ENCODE results near the gene SRP68. TPM values are rescaled to one million over a fixed set of nuclear protein-coding genes. Genes with fewer than 3 reads are reported as not detected.
"Not testable (repeated sequence)": the region's sequence is repeated elsewhere in the genome, so short reads cannot be mapped to it uniquely, and the experiment has no call there.

Gene SRP68
- total RNA-seq, 2 experiments from 2014 or later, result 106 to 108 TPM

- H3K27ac ChIP-seq (ENCODE audit: low read depth in 1 of 2, low read length in 2 of 2), result no peak overlapping the region
- peaks cover 0 to 14% of the 10 kb centered on the region in 2 experiments for H3K9me3 ChIP-seq (ENCODE audit: control insufficient read depth in 1 of 2, insufficient read depth in 1 of 2, low read length in 2 of 2)
- Mint-ChIP-seq H3K27ac (peak overlapping the region; percentile 58), H3K4me3 (peak overlapping the region; percentile 30), H3K27me3 (peaks cover 33% of the 10 kb centered on the region), H3K4me1 (ENCODE audit: low read depth) (peaks cover 48% of the 10 kb centered on the region), H3K9me3 (no peaks in the 10 kb centered on the region), H3K36me3 (ENCODE audit: low read depth) (peaks cover 6% of the 10 kb centered on the region)
- ChIA-PET CTCF (interaction anchor here (0.7 to 1.6 kb wide), 4 partner anchors 23 to 200 kb away, joined by 3 to 4 read pairs (median 3); no protein-coding TSS in a partner anchor), POLR2A (interaction anchor here (0.9 to 1.9 kb wide), 4 partner anchors 11 to 101 kb away, joined by 3 to 13 read pairs (median 4); partner anchors contain the start of genes ACOX1 and TEN1)
- no peak overlapping the region for H3K4me3 ChIP-seq (ENCODE audit: low read length)
- H3K36me3 ChIP-seq (ENCODE audit: insufficient read depth, low read length), result peaks cover 22% of the 10 kb centered on the region
- no peak for ATAC-seq (ENCODE audit: poor library complexity)
- no peak for TF ChIP-seq CTCF (IDR thresholded peaks at IDR 0.05)
- peaks cover 55% of the 10 kb centered on the region for H3K4me1 ChIP-seq (ENCODE audit: insufficient read depth, low read length)
- DNase-seq, result no peak
- H3K27me3 ChIP-seq (ENCODE audit: control insufficient read depth in 1 of 2, insufficient read depth in 2 of 2, low read length in 2 of 2), result peaks cover 24 to 25% of the 10 kb centered on the region in 2 experiments
- intact Hi-C loops (cut with DNase I, micrococcal nuclease), result no loop called here
These were observed 7.2 kb upstream of the SRP68 start for GRCh38 chr17:76079535-76079955.

GRCh38 chr17:76078860-76079534 is 6.7 kb upstream of the SRP68 start, which contains the start of gene ZACN:
TSS of gene ZACN (plus strand) at chr17:76079182. CDS start at chr17:76079265, 83 bp downstream.
- peaks cover 35% of the 10 kb centered on the region for H3K27me3 Mint-ChIP-seq
- H3K36me3 ChIP-seq (ENCODE audit: insufficient read depth, low read length), result peaks cover 17% of the 10 kb centered on the region
- no peak for DNase-seq
- H3K9me3 ChIP-seq (ENCODE audit: control insufficient read depth in 1 of 2, insufficient read depth in 1 of 2, low read length in 2 of 2), result peaks cover 0 to 20% of the 10 kb centered on the region in 2 experiments
- H3K4me1 Mint-ChIP-seq (ENCODE audit: low read depth), result peaks cover 48% of the 10 kb centered on the region
- peaks cover under 1% of the 10 kb centered on the region for H3K36me3 Mint-ChIP-seq (ENCODE audit: low read depth)
- no peak within 1 kb of the TSS for H3K4me3 ChIP-seq (ENCODE audit: low read length)
- peaks cover 29% of the 10 kb centered on the region in 2 experiments for H3K27me3 ChIP-seq (ENCODE audit: control insufficient read depth in 1 of 2, insufficient read depth in 2 of 2, low read length in 2 of 2)
- H3K4me3 Mint-ChIP-seq, result peak within 1 kb of the TSS; percentile 66
- peak within 1 kb of the TSS; percentile 58 for H3K27ac Mint-ChIP-seq
- H3K9me3 Mint-ChIP-seq, result no peaks in the 10 kb centered on the region
- no peak for ATAC-seq (ENCODE audit: poor library complexity)
- CTCF ChIA-PET, result interaction anchor here (0.7 to 1.6 kb wide), 4 partner anchors 22 to 201 kb away, joined by 3 to 4 read pairs (median 3); no protein-coding TSS in a partner anchor
- POLR2A ChIA-PET, result interaction anchor here (1.5 to 1.9 kb wide), 2 partner anchors 12 to 15 kb away, joined by 4 to 13 read pairs; no protein-coding TSS in a partner anchor
- peaks cover 60% of the 10 kb centered on the region for H3K4me1 ChIP-seq (ENCODE audit: insufficient read depth, low read length)
- intact Hi-C loops (cut with DNase I, micrococcal nuclease), result no loop called here
- TF ChIP-seq CTCF (IDR thresholded peaks at IDR 0.05), result no peak
- no peak within 1 kb of the TSS for H3K27ac ChIP-seq (ENCODE audit: low read depth in 1 of 2, low read length in 2 of 2)

- H3K36me3 Mint-ChIP-seq (ENCODE audit: low read depth); H3K9me3 Mint-ChIP-seq; H3K27ac ChIP-seq (ENCODE audit: low read depth in 1 of 2, low read length in 2 of 2); H3K27ac Mint-ChIP-seq; DNase-seq; ATAC-seq (ENCODE audit: poor library complexity); intact Hi-C loops (cut with DNase I, micrococcal nuclease); CTCF ChIA-PET; H3K4me3 ChIP-seq (ENCODE audit: low read length): not testable (repeated sequence)
- POLR2A ChIA-PET, result interaction anchor here (1.5 to 1.9 kb wide), 3 partner anchors 12 to 17 kb away, joined by 4 to 13 read pairs (median 4); no protein-coding TSS in a partner anchor
- Histone ChIP-seq H3K36me3 (ENCODE audit: insufficient read depth, low read length) (peaks cover 11% of the 10 kb centered on the region), H3K27me3 (ENCODE audit: control insufficient read depth in 1 of 2, insufficient read depth in 2 of 2, low read length in 2 of 2) (peaks cover 33 to 34% of the 10 kb centered on the region in 2 experiments), H3K9me3 (ENCODE audit: control insufficient read depth in 1 of 2, insufficient read depth in 1 of 2, low read length in 2 of 2) (peaks cover 0 to 20% of the 10 kb centered on the region in 2 experiments), H3K4me1 (ENCODE audit: insufficient read depth, low read length) (peaks cover 61% of the 10 kb centered on the region)
- peaks cover 40% of the 10 kb centered on the region for H3K27me3 Mint-ChIP-seq
- H3K4me1 Mint-ChIP-seq (ENCODE audit: low read depth), result peaks cover 48% of the 10 kb centered on the region
- peak overlapping the region; percentile 66 for H3K4me3 Mint-ChIP-seq
These were observed 6.1 kb upstream of the SRP68 start for GRCh38 chr17:76078370-76078769.
